ENCODE measurements around the gene KIRREL3. TPM values are rescaled to one million over a fixed set of nuclear protein-coding genes. Genes with fewer than 3 reads are reported as not detected.

The KIRREL3 gene
- total RNA-seq, 2 experiments from 2014 or later: not detected

DNA sequence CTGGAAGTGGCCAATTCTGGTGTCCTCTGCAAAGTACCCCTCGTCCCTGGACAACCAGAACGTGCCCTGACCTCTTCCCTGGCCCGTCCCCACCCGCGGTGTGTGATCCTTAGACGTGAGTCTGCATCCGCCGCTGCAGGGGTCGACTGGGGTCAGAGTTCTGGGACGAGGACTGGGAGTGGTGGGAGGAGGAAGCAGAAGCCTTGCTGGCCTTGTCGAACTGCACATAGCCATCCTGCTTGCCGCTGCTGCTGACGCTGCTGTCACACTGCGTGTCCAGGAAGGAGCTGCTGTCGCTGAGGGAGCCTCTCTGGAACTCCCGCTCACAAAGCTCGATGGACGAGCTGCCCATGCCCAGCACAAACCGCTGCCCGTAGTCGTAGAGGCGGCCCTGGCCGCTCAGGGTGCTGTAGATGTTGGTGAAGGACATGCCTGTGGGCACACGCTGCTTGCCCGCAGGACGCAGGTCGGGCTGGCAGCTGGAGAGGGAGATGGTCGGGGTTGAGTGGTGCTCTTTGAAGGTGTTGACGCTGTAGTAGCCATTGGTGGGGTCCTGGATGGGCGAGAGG lies 576.0 kb downstream of the KIRREL3 start:
- DNase-seq (no peak), ATAC-seq (ENCODE audit: poor library complexity) (no peak)
- CTCF ChIA-PET: no interaction called here
- Histone ChIP-seq H3K4me1 (ENCODE audit: insufficient read depth, low read length) (no peaks in the 10 kb centered on the region), H3K27me3 (ENCODE audit: control insufficient read depth in 1 of 2, insufficient read depth in 2 of 2, low read length in 2 of 2) (peaks cover 0 to 4% of the 10 kb centered on the region in 2 experiments), H3K36me3 (ENCODE audit: insufficient read depth, low read length) (no peaks in the 10 kb centered on the region), H3K9me3 (ENCODE audit: control insufficient read depth in 1 of 2, insufficient read depth in 1 of 2, low read length in 2 of 2) (no peaks in the 10 kb centered on the region), H3K4me3 (ENCODE audit: low read length) (no peak overlapping the region), H3K27ac (ENCODE audit: low read depth in 1 of 2, low read length in 2 of 2) (no peak overlapping the region)
- Mint-ChIP-seq H3K4me3 (no peak overlapping the region), H3K27me3 (no peaks in the 10 kb centered on the region), H3K36me3 (ENCODE audit: low read depth) (no peaks in the 10 kb centered on the region), H3K9me3 (no peaks in the 10 kb centered on the region), H3K27ac (no peak overlapping the region), H3K4me1 (ENCODE audit: low read depth) (no peaks in the 10 kb centered on the region)
- intact Hi-C loops (cut with DNase I, micrococcal nuclease): no loop called here
- TF ChIP-seq, protein P1, sequence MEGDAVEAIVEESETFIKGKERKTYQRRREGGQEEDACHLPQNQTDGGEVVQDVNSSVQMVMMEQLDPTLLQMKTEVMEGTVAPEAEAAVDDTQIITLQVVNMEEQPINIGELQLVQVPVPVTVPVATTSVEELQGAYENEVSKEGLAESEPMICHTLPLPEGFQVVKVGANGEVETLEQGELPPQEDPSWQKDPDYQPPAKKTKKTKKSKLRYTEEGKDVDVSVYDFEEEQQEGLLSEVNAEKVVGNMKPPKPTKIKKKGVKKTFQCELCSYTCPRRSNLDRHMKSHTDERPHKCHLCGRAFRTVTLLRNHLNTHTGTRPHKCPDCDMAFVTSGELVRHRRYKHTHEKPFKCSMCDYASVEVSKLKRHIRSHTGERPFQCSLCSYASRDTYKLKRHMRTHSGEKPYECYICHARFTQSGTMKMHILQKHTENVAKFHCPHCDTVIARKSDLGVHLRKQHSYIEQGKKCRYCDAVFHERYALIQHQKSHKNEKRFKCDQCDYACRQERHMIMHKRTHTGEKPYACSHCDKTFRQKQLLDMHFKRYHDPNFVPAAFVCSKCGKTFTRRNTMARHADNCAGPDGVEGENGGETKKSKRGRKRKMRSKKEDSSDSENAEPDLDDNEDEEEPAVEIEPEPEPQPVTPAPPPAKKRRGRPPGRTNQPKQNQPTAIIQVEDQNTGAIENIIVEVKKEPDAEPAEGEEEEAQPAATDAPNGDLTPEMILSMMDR (IDR thresholded peaks at IDR 0.05): no peak
- POLR2A ChIA-PET: no interaction called here

- H3K36me3 ChIP-seq (ENCODE audit: insufficient read depth, low read length): no peaks in the 10 kb centered on the region
- ChIA-PET CTCF (no interaction called here), POLR2A (no interaction called here)
- TF ChIP-seq, protein P1 (IDR thresholded peaks at IDR 0.05): no peak
- ATAC-seq (ENCODE audit: poor library complexity) (no peak), DNase-seq (no peak)
- no peaks in the 10 kb centered on the region for H3K9me3 ChIP-seq (ENCODE audit: control insufficient read depth in 1 of 2, insufficient read depth in 1 of 2, low read length in 2 of 2)
- Mint-ChIP-seq H3K4me1 (ENCODE audit: low read depth) (no peaks in the 10 kb centered on the region), H3K36me3 (ENCODE audit: low read depth) (no peaks in the 10 kb centered on the region), H3K27me3 (no peaks in the 10 kb centered on the region), H3K27ac (no peak overlapping the region), H3K4me3 (no peak overlapping the region), H3K9me3 (no peaks in the 10 kb centered on the region)
- H3K4me1 ChIP-seq (ENCODE audit: insufficient read depth, low read length): no peaks in the 10 kb centered on the region
- no peak overlapping the region for H3K4me3 ChIP-seq (ENCODE audit: low read length)
- H3K27me3 ChIP-seq (ENCODE audit: control insufficient read depth in 1 of 2, insufficient read depth in 2 of 2, low read length in 2 of 2): peaks cover 0 to 4% of the 10 kb centered on the region in 2 experiments
- no peak overlapping the region for H3K27ac ChIP-seq (ENCODE audit: low read depth in 1 of 2, low read length in 2 of 2)
- intact Hi-C loops (cut with DNase I, micrococcal nuclease): no loop called here
Measured at GRCh38 chr11:126423743-126424142, 576.8 kb downstream of the KIRREL3 start.

DNA sequence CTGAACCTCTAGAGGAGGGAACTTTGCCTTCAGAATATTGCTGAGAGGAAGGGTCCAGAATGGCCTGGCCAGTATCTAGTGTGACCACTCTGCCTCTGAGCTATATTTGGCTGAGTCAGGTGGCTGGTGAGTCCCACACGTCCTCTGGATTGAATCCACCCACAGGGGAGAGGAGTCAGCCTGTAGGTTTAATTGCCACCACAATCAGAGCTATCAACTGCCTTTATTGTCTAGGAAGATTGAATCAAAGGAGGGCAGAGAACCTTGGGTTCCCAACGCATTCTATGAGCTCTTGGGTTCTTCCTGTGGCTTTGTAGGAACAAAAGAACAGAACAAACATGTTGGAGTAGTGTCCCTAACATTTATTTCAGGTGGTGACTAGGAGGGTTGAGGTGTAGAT lies 577.4 kb downstream of the KIRREL3 start:
- intact Hi-C loops (cut with DNase I, micrococcal nuclease): no loop called here
- Histone ChIP-seq H3K27ac (ENCODE audit: low read depth in 1 of 2, low read length in 2 of 2) (no peak overlapping the region), H3K4me1 (ENCODE audit: insufficient read depth, low read length) (no peaks in the 10 kb centered on the region), H3K4me3 (ENCODE audit: low read length) (no peak overlapping the region), H3K36me3 (ENCODE audit: insufficient read depth, low read length) (no peaks in the 10 kb centered on the region), H3K27me3 (ENCODE audit: control insufficient read depth in 1 of 2, insufficient read depth in 2 of 2, low read length in 2 of 2) (peaks cover 0 to 4% of the 10 kb centered on the region in 2 experiments), H3K9me3 (ENCODE audit: control insufficient read depth in 1 of 2, insufficient read depth in 1 of 2, low read length in 2 of 2) (no peaks in the 10 kb centered on the region)
- DNase-seq (no peak), ATAC-seq (ENCODE audit: poor library complexity) (no peak)
- ChIA-PET CTCF (no interaction called here), POLR2A (no interaction called here)
- TF ChIP-seq, protein P1 (IDR thresholded peaks at IDR 0.05): no peak
- Mint-ChIP-seq H3K4me1 (ENCODE audit: low read depth) (no peaks in the 10 kb centered on the region), H3K27ac (no peak overlapping the region), H3K9me3 (no peaks in the 10 kb centered on the region), H3K4me3 (no peak overlapping the region), H3K27me3 (no peaks in the 10 kb centered on the region), H3K36me3 (ENCODE audit: low read depth) (no peaks in the 10 kb centered on the region)

All from CD4-positive, alpha-beta T cell (primary cell).